ENCODE results near the gene CCZ1B.
"Not testable (repeated sequence)": the region's sequence is repeated elsewhere in the genome, so short reads cannot be mapped to it uniquely, and the experiment has no call there.

- TF ChIP-seq POLR2AphosphoS5 (IDR thresholded peaks at IDR 0.05; ENCODE audit: borderline replicate concordance, low read depth, low read length); EZH2 (IDR thresholded peaks at IDR 0.05); FOXP2 (optimal IDR thresholded peaks at IDR 0.05; ENCODE audit: control extremely low read depth, extremely low read length, insufficient read depth): not testable (repeated sequence)
Measured at GRCh38 chr7:6781581-6781980, 44.5 kb downstream of the CCZ1B start.

All from SK-N-MC (cell line).